WTC11 (cell line): ENCODE measurements around the gene SEMA4C. TPM values are rescaled to one million over a fixed set of nuclear protein-coding genes. Genes with fewer than 3 reads are reported as not detected.

ENCODE experiments used
- ATAC-seq: fragments of 200-7000 bp; cut with Tn5 transposase; 2 replicates; pipeline ENCODE4 v1.10.0; 2021; ENCODE audit warnings: mild to moderate bottlenecking, moderate library complexity
- CTCF ChIA-PET: fragments of 300-600 bp; sonication (Branson Sonifier 250); formaldehyde crosslinking; loops from one replicate; lab custom pipeline; 2021; ENCODE audit warnings: antibody characterized with exemption; lab: Charles Lee
- POLR2A ChIA-PET: fragments of 350-600 bp; sonication (Branson Sonifier 250); formaldehyde crosslinking; loops from one replicate; lab custom pipeline; 2021; ENCODE audit warnings: antibody characterized with exemption; lab: Charles Lee
- DNase-seq: peaks from one replicate; pipeline ENCODE4 v3.0.0; 2021; ENCODE audit warnings: low spot score
- H3K27ac Mint-ChIP-seq: 2 replicates; pipeline ENCODE4 v1.8.0; 2021; ENCODE audit warnings: mixed read lengths
- H3K27me3 Mint-ChIP-seq: 2 replicates; pipeline ENCODE4 v1.8.0; 2021; ENCODE audit warnings: low read depth, mild to moderate bottlenecking, moderate library complexity, mixed read lengths
- H3K36me3 Mint-ChIP-seq: 2 replicates; pipeline ENCODE4 v1.8.0; 2021; ENCODE audit warnings: mixed read lengths
- H3K4me1 Mint-ChIP-seq: 2 replicates; pipeline ENCODE4 v1.8.0; 2022; ENCODE audit warnings: mixed read lengths
- H3K4me3 Mint-ChIP-seq: 2 replicates; pipeline ENCODE4 v1.8.0; 2021; ENCODE audit warnings: mild to moderate bottlenecking, moderate library complexity, mixed read lengths
- H3K9me3 Mint-ChIP-seq: 2 replicates; pipeline ENCODE4 v1.8.0; 2021; ENCODE audit warnings: mixed read lengths
- CREM ChIP-seq: sonication (generic); formaldehyde crosslinking; IDR thresholded peaks from 2 replicates; pipeline ENCODE4 v1.8.1; 2022; ENCODE audit warnings: mild to moderate bottlenecking, missing genetic modification reagents, moderate library complexity
- FOXJ3 ChIP-seq: sonication (generic); formaldehyde crosslinking; IDR thresholded peaks from 2 replicates; pipeline ENCODE4 v1.9.0; 2021; ENCODE audit warnings: missing genetic modification reagents, mild to moderate bottlenecking, borderline replicate concordance
- GRHL2 ChIP-seq: fragments of 250-450 bp; sonication (Bioruptor Pico); IDR thresholded peaks from 2 replicates; pipeline ENCODE4 v1.8.0; 2022; ENCODE audit warnings: mild to moderate bottlenecking, moderate library complexity; ENCODE audit not compliant: insufficient replicate concordance, severe bottlenecking
- HMGA2 ChIP-seq: fragments of 250-450 bp; sonication (Bioruptor Pico); IDR thresholded peaks from 2 replicates; pipeline ENCODE4 v1.4.0; 2021; ENCODE audit warnings: mild to moderate bottlenecking, moderate library complexity
- IRF2 ChIP-seq: sonication (generic); formaldehyde crosslinking; IDR thresholded peaks from 2 replicates; pipeline ENCODE4 v1.8.0; 2022; ENCODE audit warnings: low read depth, missing genetic modification reagents, borderline replicate concordance
- KAT7 ChIP-seq: sonication (generic); formaldehyde crosslinking; IDR thresholded peaks from 2 replicates; pipeline ENCODE4 v1.8.1; 2023; ENCODE audit warnings: missing genetic modification reagents, mild to moderate bottlenecking, borderline replicate concordance
- NFATC4 ChIP-seq: fragments of 250-450 bp; sonication (Bioruptor Pico); IDR thresholded peaks from 2 replicates; pipeline ENCODE4 v1.9.0; 2021; ENCODE audit warnings: mild to moderate bottlenecking
- NFE2L1 ChIP-seq: sonication (generic); formaldehyde crosslinking; IDR thresholded peaks from 2 replicates; pipeline ENCODE4 v1.8.1; 2023; ENCODE audit warnings: missing genetic modification reagents
- NFYB ChIP-seq: sonication (generic); formaldehyde crosslinking; conservative IDR thresholded peaks from 2 replicates; pipeline ENCODE4 v1.8.0; 2022; ENCODE audit warnings: low read depth, missing genetic modification reagents
- PRRX2 ChIP-seq: fragments of 250-450 bp; sonication (Bioruptor Pico); IDR thresholded peaks from 2 replicates; pipeline ENCODE4 v1.8.0; 2021; ENCODE audit warnings: mild to moderate bottlenecking
- RELA ChIP-seq: sonication (generic); formaldehyde crosslinking; IDR thresholded peaks from 2 replicates; pipeline ENCODE4 v1.8.1; 2022; ENCODE audit warnings: missing genetic modification reagents, mild to moderate bottlenecking, borderline replicate concordance
- TEAD4 ChIP-seq: sonication (generic); formaldehyde crosslinking; IDR thresholded peaks from 2 replicates; pipeline ENCODE4 v1.8.0; 2022; ENCODE audit warnings: mild to moderate bottlenecking, missing genetic modification reagents
- ZNF219 ChIP-seq: sonication (generic); formaldehyde crosslinking; IDR thresholded peaks from 2 replicates; pipeline ENCODE4 v1.8.0; 2023; ENCODE audit warnings: missing genetic modification reagents, mild to moderate bottlenecking, borderline replicate concordance
- ZNF263 ChIP-seq: sonication (generic); formaldehyde crosslinking; IDR thresholded peaks from 2 replicates; pipeline ENCODE4 v1.8.1; 2022; ENCODE audit warnings: low read depth, mild to moderate bottlenecking, moderate library complexity, missing genetic modification reagents
- ZNF396 ChIP-seq: fragments of 250-450 bp; sonication (Bioruptor Pico); IDR thresholded peaks from 2 replicates; pipeline ENCODE4 v1.8.0; 2021; ENCODE audit warnings: mild to moderate bottlenecking, moderate library complexity, borderline replicate concordance
- total RNA-seq: library from RNA; stranded (reverse); gene quantifications from 3 replicates; pipeline ENCODE4 v1.2.3, GENCODE V29; 2021
- TF ChIP-seq, protein P1 (sequence below): sonication (generic); formaldehyde crosslinking; IDR thresholded peaks from 2 replicates; pipeline ENCODE4 v1.8.1; 2023; ENCODE audit warnings: mild to moderate bottlenecking, missing genetic modification reagents, borderline replicate concordance
- TF ChIP-seq, protein P2 (sequence below): fragments of 250-450 bp; sonication (Bioruptor Pico); IDR thresholded peaks from 2 replicates; pipeline ENCODE4 v2.1.2; 2022; ENCODE audit warnings: mild to moderate bottlenecking, moderate library complexity
- TF ChIP-seq, protein P3 (sequence below): fragments of 250-450 bp; sonication (Bioruptor Pico); IDR thresholded peaks from 2 replicates; pipeline ENCODE4 v1.9.0; 2021; ENCODE audit warnings: mild to moderate bottlenecking
- TF ChIP-seq, protein P4 (sequence below): sonication (generic); formaldehyde crosslinking; IDR thresholded peaks from 2 replicates; pipeline ENCODE4 v1.8.1; 2023; ENCODE audit warnings: mild to moderate bottlenecking, missing genetic modification reagents, moderate library complexity
- TF ChIP-seq, protein P5 (sequence below): sonication (generic); formaldehyde crosslinking; IDR thresholded peaks from 2 replicates; pipeline ENCODE4 v1.8.0; 2023; ENCODE audit warnings: mild to moderate bottlenecking, missing genetic modification reagents

SEMA4C gene
- total RNA-seq, 1 experiment from 2014 or later: 81.6 TPM

DNA sequence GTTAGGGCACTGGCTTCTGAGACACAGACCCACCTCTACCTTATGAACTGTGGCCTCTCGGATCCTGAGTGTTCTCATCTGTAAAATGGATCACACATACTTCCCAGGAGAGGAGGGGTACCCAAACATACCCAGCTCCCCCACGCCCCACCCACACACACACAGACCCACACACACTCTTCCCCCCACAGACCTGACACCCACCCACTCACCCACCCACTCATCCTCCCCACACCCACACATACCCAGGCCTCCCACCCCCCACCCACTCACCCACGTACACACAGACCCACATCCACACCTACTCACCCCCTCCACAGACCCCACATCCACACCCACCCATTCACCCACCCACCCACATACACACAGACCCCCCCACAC is 24.3 kb upstream of the SEMA4C start:
- Mint-ChIP-seq H3K36me3 (no peaks in the 10 kb centered on the region), H3K4me1 (peaks cover 37% of the 10 kb centered on the region), H3K4me3 (no peak overlapping the region), H3K9me3 (no peaks in the 10 kb centered on the region), H3K27me3 (no peaks in the 10 kb centered on the region; the same call in 1 of the 2 replicates), H3K27ac (no peak overlapping the region)
- DNase-seq (no peak), ATAC-seq (no peak)
- TF ChIP-seq RELA (CRISPR knock-in tag): no peak
- CTCF ChIA-PET: interaction anchor here (0.8 to 1.6 kb wide), 2 partner anchors 36 to 78 kb away, joined by 3 to 5 read pairs; partner anchors contain the start of genes ANKRD39 and CNNM3
- POLR2A ChIA-PET: no interaction called here

DNA sequence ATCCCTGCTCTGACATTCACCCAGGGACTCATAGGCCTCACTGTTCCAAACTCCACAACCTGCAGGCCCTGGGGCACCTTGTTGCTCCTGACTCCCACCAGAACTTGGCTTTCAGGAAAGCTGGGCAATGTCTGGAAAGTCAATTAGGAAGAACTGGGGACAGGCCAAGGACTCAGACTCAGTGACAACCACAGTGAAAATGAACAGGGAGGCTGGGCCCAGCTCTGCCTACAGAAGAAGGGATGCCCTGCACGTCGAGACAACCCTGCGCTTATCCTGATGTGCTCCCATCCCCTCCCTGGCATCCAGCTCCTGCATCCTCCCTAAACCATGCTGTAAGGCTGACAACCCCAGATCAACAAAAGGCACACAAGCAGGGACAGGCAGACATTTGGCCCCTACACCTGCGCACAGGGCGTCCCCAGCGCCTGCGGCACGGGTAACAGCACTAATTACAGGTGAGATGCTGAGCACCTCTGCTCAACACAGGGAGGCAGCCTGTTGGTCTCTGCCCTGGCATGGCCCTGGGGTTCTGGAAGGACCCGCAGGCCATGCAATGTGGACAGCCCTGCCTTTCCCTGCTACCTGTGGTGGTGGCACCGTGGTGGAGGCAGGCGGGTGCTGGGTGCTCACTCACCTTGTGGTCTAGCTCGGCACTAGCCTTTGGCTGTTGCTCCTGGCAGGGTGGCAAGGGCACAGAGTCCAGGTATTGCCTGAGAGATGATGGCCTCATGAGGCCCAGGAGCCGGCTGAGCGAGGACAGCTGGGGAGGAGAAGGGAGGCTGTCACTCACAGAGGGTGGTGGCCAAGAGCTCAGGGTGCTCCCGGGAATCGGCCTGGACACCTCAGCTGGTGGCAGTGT is 23.6 kb upstream of the SEMA4C start:
- Mint-ChIP-seq H3K4me3 (no peak overlapping the region), H3K27me3 (no peaks in the 10 kb centered on the region; the same call in 1 of the 2 replicates), H3K9me3 (no peaks in the 10 kb centered on the region), H3K27ac (no peak overlapping the region), H3K4me1 (peaks cover 40% of the 10 kb centered on the region), H3K36me3 (no peaks in the 10 kb centered on the region)
- POLR2A ChIA-PET: interaction anchor here (0.5 kb wide), 2 partner anchors 12 to 50 kb away, joined by 3 to 6 read pairs; no protein-coding TSS in a partner anchor
- TF ChIP-seq, protein P1, sequence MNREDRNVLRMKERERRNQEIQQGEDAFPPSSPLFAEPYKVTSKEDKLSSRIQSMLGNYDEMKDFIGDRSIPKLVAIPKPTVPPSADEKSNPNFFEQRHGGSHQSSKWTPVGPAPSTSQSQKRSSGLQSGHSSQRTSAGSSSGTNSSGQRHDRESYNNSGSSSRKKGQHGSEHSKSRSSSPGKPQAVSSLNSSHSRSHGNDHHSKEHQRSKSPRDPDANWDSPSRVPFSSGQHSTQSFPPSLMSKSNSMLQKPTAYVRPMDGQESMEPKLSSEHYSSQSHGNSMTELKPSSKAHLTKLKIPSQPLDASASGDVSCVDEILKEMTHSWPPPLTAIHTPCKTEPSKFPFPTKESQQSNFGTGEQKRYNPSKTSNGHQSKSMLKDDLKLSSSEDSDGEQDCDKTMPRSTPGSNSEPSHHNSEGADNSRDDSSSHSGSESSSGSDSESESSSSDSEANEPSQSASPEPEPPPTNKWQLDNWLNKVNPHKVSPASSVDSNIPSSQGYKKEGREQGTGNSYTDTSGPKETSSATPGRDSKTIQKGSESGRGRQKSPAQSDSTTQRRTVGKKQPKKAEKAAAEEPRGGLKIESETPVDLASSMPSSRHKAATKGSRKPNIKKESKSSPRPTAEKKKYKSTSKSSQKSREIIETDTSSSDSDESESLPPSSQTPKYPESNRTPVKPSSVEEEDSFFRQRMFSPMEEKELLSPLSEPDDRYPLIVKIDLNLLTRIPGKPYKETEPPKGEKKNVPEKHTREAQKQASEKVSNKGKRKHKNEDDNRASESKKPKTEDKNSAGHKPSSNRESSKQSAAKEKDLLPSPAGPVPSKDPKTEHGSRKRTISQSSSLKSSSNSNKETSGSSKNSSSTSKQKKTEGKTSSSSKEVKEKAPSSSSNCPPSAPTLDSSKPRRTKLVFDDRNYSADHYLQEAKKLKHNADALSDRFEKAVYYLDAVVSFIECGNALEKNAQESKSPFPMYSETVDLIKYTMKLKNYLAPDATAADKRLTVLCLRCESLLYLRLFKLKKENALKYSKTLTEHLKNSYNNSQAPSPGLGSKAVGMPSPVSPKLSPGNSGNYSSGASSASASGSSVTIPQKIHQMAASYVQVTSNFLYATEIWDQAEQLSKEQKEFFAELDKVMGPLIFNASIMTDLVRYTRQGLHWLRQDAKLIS (CRISPR knock-in tag): no peak
- no peak for TF ChIP-seq ZNF396 (CRISPR knock-in tag)
- TF ChIP-seq NFYB (CRISPR knock-in tag): no peak
- TF ChIP-seq ZNF219 (CRISPR knock-in tag): no peak
- TF ChIP-seq, protein P2, sequence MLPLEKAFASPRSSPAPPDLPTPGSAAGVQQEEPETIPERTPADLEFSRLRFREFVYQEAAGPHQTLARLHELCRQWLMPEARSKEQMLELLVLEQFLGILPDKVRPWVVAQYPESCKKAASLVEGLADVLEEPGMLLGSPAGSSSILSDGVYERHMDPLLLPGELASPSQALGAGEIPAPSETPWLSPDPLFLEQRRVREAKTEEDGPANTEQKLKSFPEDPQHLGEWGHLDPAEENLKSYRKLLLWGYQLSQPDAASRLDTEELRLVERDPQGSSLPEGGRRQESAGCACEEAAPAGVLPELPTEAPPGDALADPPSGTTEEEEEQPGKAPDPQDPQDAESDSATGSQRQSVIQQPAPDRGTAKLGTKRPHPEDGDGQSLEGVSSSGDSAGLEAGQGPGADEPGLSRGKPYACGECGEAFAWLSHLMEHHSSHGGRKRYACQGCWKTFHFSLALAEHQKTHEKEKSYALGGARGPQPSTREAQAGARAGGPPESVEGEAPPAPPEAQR (CRISPR knock-in tag): no peak
- TF ChIP-seq, protein P3, sequence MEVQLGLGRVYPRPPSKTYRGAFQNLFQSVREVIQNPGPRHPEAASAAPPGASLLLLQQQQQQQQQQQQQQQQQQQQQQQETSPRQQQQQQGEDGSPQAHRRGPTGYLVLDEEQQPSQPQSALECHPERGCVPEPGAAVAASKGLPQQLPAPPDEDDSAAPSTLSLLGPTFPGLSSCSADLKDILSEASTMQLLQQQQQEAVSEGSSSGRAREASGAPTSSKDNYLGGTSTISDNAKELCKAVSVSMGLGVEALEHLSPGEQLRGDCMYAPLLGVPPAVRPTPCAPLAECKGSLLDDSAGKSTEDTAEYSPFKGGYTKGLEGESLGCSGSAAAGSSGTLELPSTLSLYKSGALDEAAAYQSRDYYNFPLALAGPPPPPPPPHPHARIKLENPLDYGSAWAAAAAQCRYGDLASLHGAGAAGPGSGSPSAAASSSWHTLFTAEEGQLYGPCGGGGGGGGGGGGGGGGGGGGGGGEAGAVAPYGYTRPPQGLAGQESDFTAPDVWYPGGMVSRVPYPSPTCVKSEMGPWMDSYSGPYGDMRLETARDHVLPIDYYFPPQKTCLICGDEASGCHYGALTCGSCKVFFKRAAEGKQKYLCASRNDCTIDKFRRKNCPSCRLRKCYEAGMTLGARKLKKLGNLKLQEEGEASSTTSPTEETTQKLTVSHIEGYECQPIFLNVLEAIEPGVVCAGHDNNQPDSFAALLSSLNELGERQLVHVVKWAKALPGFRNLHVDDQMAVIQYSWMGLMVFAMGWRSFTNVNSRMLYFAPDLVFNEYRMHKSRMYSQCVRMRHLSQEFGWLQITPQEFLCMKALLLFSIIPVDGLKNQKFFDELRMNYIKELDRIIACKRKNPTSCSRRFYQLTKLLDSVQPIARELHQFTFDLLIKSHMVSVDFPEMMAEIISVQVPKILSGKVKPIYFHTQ (CRISPR knock-in tag): no peak
- no peak for TF ChIP-seq TEAD4
- TF ChIP-seq, protein P4, sequence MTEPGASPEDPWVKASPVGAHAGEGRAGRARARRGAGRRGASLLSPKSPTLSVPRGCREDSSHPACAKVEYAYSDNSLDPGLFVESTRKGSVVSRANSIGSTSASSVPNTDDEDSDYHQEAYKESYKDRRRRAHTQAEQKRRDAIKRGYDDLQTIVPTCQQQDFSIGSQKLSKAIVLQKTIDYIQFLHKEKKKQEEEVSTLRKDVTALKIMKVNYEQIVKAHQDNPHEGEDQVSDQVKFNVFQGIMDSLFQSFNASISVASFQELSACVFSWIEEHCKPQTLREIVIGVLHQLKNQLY (CRISPR knock-in tag): no peak
- no peak for TF ChIP-seq PRRX2
- TF ChIP-seq CREM (CRISPR knock-in tag): no peak
- no peak for TF ChIP-seq FOXJ3 (CRISPR knock-in tag)
- TF ChIP-seq, protein P5, sequence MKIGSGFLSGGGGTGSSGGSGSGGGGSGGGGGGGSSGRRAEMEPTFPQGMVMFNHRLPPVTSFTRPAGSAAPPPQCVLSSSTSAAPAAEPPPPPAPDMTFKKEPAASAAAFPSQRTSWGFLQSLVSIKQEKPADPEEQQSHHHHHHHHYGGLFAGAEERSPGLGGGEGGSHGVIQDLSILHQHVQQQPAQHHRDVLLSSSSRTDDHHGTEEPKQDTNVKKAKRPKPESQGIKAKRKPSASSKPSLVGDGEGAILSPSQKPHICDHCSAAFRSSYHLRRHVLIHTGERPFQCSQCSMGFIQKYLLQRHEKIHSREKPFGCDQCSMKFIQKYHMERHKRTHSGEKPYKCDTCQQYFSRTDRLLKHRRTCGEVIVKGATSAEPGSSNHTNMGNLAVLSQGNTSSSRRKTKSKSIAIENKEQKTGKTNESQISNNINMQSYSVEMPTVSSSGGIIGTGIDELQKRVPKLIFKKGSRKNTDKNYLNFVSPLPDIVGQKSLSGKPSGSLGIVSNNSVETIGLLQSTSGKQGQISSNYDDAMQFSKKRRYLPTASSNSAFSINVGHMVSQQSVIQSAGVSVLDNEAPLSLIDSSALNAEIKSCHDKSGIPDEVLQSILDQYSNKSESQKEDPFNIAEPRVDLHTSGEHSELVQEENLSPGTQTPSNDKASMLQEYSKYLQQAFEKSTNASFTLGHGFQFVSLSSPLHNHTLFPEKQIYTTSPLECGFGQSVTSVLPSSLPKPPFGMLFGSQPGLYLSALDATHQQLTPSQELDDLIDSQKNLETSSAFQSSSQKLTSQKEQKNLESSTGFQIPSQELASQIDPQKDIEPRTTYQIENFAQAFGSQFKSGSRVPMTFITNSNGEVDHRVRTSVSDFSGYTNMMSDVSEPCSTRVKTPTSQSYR (CRISPR knock-in tag): no peak
- TF ChIP-seq NFATC4: no peak
- TF ChIP-seq GRHL2 (CRISPR knock-in tag): no peak
- no peak for TF ChIP-seq IRF2
- TF ChIP-seq KAT7 (CRISPR knock-in tag): no peak
- TF ChIP-seq NFE2L1 (CRISPR knock-in tag): no peak
- no peak for TF ChIP-seq ZNF263
- no peak for TF ChIP-seq HMGA2 (CRISPR knock-in tag)
- no peak for ATAC-seq
- CTCF ChIA-PET: interaction anchor here (0.8 to 1.6 kb wide), 2 partner anchors 35 to 77 kb away, joined by 3 to 5 read pairs; partner anchors contain the start of genes ANKRD39 and CNNM3
- DNase-seq: no peak
